Prostate gland (tissue), 2 donors: ENCODE measurements around the gene GPAM. TPM values are rescaled to one million over a fixed set of nuclear protein-coding genes. Genes with fewer than 3 reads are reported as not detected.

Experiments used
- DNase-seq: peaks from one replicate; pipeline ENCODE4 v3.0.0-alpha.2; 2019; ENCODE audit warnings: low spot score
- H3K27ac ChIP-seq, 2 donors: fragments of 200-600 bp; sonication (generic); 2 replicates each; pipeline ENCODE4 v1.5.1; 2017 to 2019
- H3K27me3 ChIP-seq: fragments of 200-600 bp; sonication (generic); replicated peaks from 2 replicates; pipeline ENCODE4 v1.5.1; 2019; ENCODE audit not compliant: insufficient read depth
- H3K36me3 ChIP-seq, 2 donors: fragments of 200-600 bp; sonication (generic); 1 replicate in 1 of 2; 2 replicates in 1 of 2; pipeline versions ENCODE4 v1.5.1 to v1.8.1; 2017 to 2019
- H3K4me1 ChIP-seq: fragments of 200-600 bp; sonication (generic); replicated peaks from 2 replicates; pipeline ENCODE4 v1.5.1; 2019
- H3K4me3 ChIP-seq, 2 donors: fragments of 200-600 bp; sonication (generic); 2 replicates each; pipeline ENCODE4 v1.5.1; 2017 to 2019
- H3K9me3 ChIP-seq: fragments of 200-600 bp; sonication (generic); 2 replicates; pipeline ENCODE4 v1.5.1; 2017
- CTCF ChIP-seq, 4 experiments: fragments of 200-600 bp in 2 of 4; fragments of 450-650 bp in 2 of 4; sonication (generic) in 2 of 4; IDR thresholded peaks; 1 replicate in 3 of 4; 2 replicates in 1 of 4; pipeline ENCODE4 v1.5.1; 2016 to 2019; ENCODE audit warnings: antibody characterized with exemption in 4 of 4, mild to moderate bottlenecking in 2 of 4, moderate library complexity in 2 of 4
- POLR2A ChIP-seq: fragments of 450-650 bp; IDR thresholded peaks from one replicate; pipeline ENCODE4 v1.6.1; 2016; ENCODE audit warnings: antibody characterized with exemption, mild to moderate bottlenecking
- POLR2AphosphoS5 ChIP-seq: sonication (generic); formaldehyde crosslinking; IDR thresholded peaks from one replicate; pipeline ENCODE4 v1.6.1; 2017; ENCODE audit warnings: antibody characterized with exemption
- WGBS: methylation state at CpG from one replicate; pipeline ENCODE4 v1.1.5; 2018; 5-methylcytosine and 5-hydroxymethylcytosine counted together
- intact Hi-C: fragments of 100-400 bp; cut with DNase I; formaldehyde crosslinking; loops from one replicate; pipeline ENCODE4 v1.14.2; 2022
- total RNA-seq, 2 donors: library from RNA; depleted of rRNA; stranded (reverse); fragments of >200 nt; gene quantifications; one replicate each; pipeline ENCODE4 v1.1.0, GENCODE V29; 2016

GPAM gene
- total RNA-seq, 2 donors from 2014 or later = 4.2 to 14.9 TPM

DNA sequence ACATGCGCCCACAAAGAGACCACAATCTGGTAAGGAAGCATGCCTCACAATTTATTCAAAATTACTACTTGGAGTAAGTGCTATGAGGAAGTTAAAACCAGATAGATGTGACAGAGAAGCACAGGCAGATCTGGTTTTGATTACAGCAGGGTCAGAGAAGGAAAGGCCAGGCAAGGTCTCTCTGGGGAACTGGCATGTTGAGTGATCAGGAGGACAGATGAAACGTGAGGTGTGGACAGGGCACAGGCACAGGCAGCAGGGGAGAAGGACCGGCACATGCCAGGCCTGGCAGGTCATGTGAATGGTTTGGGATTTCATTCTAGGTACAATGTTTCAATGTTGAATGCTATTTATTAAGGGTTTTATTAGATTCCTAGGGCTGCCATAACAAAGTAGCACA is 51.6 kb downstream of the GPAM start:
- H3K4me1 ChIP-seq = no peaks in the 10 kb centered on the region
- TF ChIP-seq CTCF (IDR thresholded peaks at IDR 0.05) (no peak), POLR2AphosphoS5 (no peak), POLR2A (no peak)
- DNase-seq = no peak
- no peak overlapping the region for H3K4me3 ChIP-seq
- no peaks in the 10 kb centered on the region for H3K27me3 ChIP-seq
- 70% methylated on average over 3 of the region's 3 CpGs for WGBS
- no peaks in the 10 kb centered on the region for H3K9me3 ChIP-seq
- intact Hi-C loops = loop anchor here (10.0 kb wide), 2 partner anchors 847 to 1057 kb away; partner anchors contain the start of gene ADRA2A
- no peaks in the 10 kb centered on the region for H3K36me3 ChIP-seq
- no peak overlapping the region for H3K27ac ChIP-seq

DNA sequence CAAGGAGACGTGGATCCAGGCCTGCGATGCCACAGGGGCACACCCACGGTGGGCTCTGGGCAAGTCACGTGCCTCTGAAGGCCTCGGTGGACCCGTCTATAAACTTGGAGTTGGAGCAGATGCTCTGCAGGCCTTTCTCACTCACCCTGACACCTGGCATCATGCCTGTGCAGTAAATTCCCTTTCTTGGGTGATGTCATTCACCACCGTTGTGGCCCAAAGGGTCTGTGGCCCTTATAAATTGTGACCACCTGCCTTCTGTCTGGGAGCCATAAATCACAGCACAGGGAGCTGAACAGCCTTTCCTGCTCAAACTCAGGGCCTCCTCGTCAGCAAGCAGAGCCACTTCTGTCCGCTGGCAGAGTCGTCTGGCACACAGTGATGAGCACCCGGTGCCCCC is 52.2 kb downstream of the GPAM start:
- DNase-seq = no peak
- Histone ChIP-seq H3K36me3 (no peaks in the 10 kb centered on the region), H3K9me3 (no peaks in the 10 kb centered on the region), H3K27ac (no peak overlapping the region), H3K27me3 (no peaks in the 10 kb centered on the region), H3K4me1 (no peaks in the 10 kb centered on the region), H3K4me3 (no peak overlapping the region)
- intact Hi-C loops = loop anchor here (10.0 kb wide), 2 partner anchors 847 to 1057 kb away; partner anchors contain the start of gene ADRA2A
- WGBS = 52% methylated on average over 11 of the region's 11 CpGs
- TF ChIP-seq POLR2A = no peak
- no peak for TF ChIP-seq POLR2AphosphoS5
- TF ChIP-seq CTCF (IDR thresholded peaks at IDR 0.05) = no peak

DNA sequence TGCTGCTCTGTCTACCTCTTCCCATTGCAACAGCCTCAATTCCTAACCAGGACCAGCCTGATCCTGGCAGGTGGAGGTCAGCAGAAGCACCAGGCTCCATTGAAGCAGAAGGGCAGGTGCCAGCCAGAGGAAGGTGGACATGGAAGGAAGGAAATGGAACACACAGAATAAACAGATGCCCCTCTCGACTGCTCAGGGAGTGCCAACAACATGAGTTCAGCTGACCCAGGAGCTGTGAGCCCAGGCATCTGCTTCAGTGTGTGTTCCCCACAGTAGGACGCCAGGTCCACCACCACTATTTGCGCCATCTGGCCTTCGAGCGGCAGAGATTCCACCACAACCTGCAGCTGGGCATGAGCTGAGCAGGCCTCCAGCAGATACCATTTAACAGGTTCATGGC is 56.7 kb downstream of the GPAM start:
- Histone ChIP-seq H3K4me1 (no peaks in the 10 kb centered on the region), H3K36me3 (no peaks in the 10 kb centered on the region), H3K27ac (no peak overlapping the region), H3K27me3 (no peaks in the 10 kb centered on the region), H3K4me3 (no peak overlapping the region), H3K9me3 (no peaks in the 10 kb centered on the region)
- 98% methylated on average over 5 of the region's 5 CpGs for WGBS
- TF ChIP-seq POLR2AphosphoS5 (no peak), POLR2A (no peak), CTCF (IDR thresholded peaks at IDR 0.05) (no peak)
- intact Hi-C loops = no loop called here
- no peak for DNase-seq

DNA sequence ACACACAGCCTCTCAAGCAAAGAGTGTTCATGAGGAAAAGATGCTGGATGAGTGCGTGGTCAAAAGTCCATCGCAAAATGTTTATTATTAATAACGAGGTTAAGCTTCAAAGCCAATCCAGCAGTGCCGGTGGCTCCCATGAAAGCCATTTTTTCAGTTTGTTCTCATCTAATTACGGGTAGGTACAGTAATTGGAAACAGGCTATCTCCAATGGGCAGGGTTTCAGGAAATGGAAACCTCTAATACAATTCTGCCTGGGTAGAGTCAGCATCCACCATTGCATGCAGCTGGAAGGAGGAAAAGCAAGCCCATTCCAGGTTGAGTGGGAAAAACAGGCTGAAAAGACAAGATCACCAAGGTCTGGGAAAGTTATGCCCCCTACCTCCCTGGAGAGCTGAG is 57.4 kb downstream of the GPAM start:
- H3K9me3 ChIP-seq = no peaks in the 10 kb centered on the region
- intact Hi-C loops = no loop called here
- H3K4me1 ChIP-seq = no peaks in the 10 kb centered on the region
- no peaks in the 10 kb centered on the region for H3K36me3 ChIP-seq
- 86% methylated on average over 5 of the region's 5 CpGs for WGBS
- H3K4me3 ChIP-seq = no peak overlapping the region
- TF ChIP-seq POLR2AphosphoS5 (no peak), CTCF (IDR thresholded peaks at IDR 0.05) (no peak), POLR2A (no peak)
- H3K27ac ChIP-seq = no peak overlapping the region
- no peak for DNase-seq
- no peaks in the 10 kb centered on the region for H3K27me3 ChIP-seq

DNA sequence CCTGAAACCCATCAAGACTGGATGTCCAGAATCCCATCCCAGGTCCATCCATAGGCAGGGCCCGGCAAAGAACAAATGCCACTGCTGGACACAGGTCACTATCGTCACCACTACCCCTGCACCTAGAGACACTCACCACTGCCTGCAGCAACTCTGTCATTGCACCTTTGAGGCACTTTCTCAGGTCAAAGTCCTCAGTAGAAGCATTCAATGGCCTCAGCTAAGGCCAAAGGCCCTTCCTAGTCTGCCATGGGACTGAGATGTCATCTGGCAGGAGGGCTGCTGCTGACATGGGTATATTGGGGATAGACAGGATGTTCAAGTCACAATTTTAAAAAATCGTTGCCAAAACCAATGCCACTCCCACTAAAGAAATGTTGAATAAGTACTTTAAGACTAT is 58.7 kb downstream of the GPAM start:
- no peak for DNase-seq
- H3K27me3 ChIP-seq = no peaks in the 10 kb centered on the region
- H3K4me3 ChIP-seq = no peak overlapping the region
- no peaks in the 10 kb centered on the region for H3K4me1 ChIP-seq
- H3K9me3 ChIP-seq = no peaks in the 10 kb centered on the region
- no peak overlapping the region for H3K27ac ChIP-seq
- WGBS = 80% methylated on average over 3 of the region's 3 CpGs
- no peaks in the 10 kb centered on the region for H3K36me3 ChIP-seq
- TF ChIP-seq CTCF (IDR thresholded peaks at IDR 0.05) = no peak
- TF ChIP-seq POLR2AphosphoS5 = no peak
- TF ChIP-seq POLR2A = no peak
- intact Hi-C loops = no loop called here
